ENCODE data around the gene MAGI1.

DNA sequence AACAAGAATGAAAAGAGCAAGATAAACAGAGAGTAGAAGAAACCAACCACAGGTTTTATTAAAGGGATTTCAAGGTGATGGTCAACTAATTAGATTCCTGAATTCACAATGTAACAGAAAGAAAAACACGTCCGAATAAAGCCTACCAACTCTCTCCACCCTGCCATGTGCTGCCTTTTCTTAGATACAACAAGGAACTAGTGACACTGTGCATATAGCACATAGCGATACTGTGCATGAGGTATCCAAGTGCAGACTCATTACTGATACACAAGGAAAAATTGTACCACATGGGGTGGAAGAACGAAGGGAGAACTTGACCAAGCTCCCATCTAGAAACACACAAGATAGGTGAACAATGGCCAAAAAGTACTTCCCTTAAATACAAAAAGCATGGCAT is 154.6 kb downstream of the MAGI1 start:
- no peak for TF ChIP-seq ZNF565 (CRISPR knock-in tag; conservative IDR thresholded peaks at IDR 0.05; ENCODE audit: low read depth)
- TF ChIP-seq, protein P1, sequence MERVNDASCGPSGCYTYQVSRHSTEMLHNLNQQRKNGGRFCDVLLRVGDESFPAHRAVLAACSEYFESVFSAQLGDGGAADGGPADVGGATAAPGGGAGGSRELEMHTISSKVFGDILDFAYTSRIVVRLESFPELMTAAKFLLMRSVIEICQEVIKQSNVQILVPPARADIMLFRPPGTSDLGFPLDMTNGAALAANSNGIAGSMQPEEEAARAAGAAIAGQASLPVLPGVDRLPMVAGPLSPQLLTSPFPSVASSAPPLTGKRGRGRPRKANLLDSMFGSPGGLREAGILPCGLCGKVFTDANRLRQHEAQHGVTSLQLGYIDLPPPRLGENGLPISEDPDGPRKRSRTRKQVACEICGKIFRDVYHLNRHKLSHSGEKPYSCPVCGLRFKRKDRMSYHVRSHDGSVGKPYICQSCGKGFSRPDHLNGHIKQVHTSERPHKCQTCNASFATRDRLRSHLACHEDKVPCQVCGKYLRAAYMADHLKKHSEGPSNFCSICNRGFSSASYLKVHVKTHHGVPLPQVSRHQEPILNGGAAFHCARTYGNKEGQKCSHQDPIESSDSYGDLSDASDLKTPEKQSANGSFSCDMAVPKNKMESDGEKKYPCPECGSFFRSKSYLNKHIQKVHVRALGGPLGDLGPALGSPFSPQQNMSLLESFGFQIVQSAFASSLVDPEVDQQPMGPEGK (CRISPR knock-in tag; IDR thresholded peaks at IDR 0.05; ENCODE audit: borderline replicate concordance): no peak
- TF ChIP-seq ZNF8 (CRISPR knock-in tag; IDR thresholded peaks at IDR 0.05): no peak
- no peak for TF ChIP-seq ARNTL (CRISPR knock-in tag; IDR thresholded peaks at IDR 0.05; ENCODE audit: borderline replicate concordance, low read depth)
- no peak for TF ChIP-seq CSDC2 (CRISPR knock-in tag; IDR thresholded peaks at IDR 0.05)
- no peak for TF ChIP-seq ZNF70 (CRISPR knock-in tag; IDR thresholded peaks at IDR 0.05)
